TTC549 (cell line): Measurements from ENCODE around the gene PEPD.

Experiments used
- FAIRE-seq: peaks from 2 replicates; lab custom pipeline; 2012; peaks lifted over from hg19 to GRCh38; lab: Jason Lieb, UNC

The PEPD gene

DNA sequence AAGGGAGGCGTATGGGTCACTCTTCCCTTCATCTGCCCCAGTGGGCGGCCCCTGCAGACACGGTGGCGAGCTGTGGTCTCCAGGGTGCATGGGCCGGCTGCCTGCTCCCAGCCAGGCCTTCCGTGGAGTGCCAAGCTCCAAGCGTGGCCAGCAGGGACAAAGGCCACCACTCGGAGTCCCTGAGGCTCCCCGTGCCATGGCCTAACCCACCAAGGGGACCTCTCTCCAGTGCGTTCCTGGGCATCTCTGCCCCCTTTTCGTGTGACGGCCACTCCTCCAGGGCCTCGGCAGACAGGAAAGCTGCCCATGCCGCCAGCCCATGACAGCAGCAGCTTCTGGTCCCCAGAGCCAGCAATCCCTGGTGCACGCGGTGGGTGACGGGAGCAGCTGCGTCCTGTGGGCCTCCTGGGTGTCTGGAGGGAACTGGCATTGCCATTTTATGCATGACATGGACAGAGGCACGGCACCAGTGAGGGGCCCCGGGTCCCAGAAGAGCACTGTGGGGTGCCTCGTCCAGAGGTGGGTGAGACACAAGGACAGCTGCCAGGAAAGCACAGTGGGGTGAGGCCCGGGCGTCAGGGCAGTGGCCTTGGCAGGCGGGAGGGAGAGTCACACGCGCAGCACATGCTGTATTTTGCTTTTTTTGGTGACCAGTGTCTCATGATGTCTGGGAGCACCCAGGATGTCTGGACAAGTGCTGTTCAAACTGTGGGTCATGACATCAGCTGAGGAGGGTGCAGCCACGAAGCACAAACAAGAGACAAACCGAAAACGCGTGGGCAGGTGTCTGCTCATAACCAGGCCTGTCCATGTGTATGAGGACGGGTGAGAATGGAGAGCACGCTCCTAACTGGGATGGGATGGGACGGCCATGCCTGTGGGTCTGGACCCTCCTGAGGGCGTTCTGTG is 115.8 kb downstream of the PEPD start:
- no peak for FAIRE-seq

DNA sequence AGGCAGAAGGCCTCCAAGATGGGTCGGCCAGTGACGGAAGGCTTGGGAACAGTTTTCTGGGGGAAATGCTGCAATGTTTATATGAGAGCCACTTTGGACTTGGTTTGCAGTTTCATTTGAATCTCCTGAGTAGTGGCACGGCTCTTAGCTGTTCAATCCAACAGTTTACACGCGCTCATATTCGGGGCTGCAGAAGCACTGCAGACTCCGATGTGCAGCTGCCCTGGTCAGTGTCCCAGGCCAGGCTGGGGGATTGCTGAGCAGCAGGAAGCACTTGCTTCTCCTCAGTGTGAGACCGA is 116.4 kb downstream of the PEPD start:
- no peak for FAIRE-seq

DNA sequence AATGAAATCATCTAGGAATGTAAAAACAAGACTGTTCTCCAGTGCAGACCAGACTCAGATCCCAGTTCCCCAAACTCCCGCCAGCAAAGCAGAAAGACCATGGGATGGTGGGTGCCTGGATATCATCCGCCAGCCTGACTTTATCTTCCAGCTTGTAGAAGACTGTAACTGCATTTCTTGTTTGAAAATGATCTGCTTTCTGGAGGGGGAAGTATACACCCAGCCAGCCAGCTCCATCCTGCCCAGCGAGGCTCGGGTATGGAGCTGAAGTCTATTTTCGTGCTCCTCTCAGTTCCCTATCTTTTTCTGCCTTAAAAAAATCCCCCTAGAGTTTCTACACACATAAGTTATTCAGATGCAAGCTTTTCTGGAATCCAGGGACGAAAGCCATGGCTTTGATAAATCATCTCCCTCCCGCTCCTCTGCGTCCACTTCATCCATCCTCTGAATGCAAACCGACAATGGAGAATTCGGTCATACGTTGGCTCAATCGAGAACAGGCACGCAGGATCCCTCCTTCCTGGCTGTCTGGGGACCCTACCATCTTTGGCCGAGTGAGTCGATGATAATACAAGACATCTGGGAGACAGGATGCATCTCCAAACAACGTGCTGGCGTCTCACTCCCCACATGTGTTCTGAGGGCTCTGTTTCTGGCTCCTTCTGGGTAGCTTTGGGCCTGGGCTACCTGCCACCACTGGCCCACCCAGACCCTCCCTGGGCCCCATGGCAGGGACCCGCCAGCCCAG is 116.9 kb downstream of the PEPD start:
- FAIRE-seq, result no peak

DNA sequence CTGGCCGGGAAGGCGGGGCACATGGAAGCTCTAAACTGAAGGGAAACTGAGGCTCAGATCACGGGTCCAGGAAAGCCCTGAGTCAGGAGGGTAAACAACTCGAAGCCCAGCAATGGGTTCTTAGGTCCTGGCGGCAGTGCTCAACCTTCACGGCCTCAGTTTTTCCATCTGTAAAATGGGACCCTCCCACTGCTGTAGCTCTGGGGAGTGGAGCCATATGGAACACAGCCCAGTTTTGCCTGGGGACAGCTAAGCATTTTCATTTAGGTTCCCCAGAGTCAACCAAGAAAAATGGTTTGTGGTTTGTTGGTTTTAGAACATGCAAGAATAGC is 117.7 kb downstream of the PEPD start:
- no peak for FAIRE-seq

DNA sequence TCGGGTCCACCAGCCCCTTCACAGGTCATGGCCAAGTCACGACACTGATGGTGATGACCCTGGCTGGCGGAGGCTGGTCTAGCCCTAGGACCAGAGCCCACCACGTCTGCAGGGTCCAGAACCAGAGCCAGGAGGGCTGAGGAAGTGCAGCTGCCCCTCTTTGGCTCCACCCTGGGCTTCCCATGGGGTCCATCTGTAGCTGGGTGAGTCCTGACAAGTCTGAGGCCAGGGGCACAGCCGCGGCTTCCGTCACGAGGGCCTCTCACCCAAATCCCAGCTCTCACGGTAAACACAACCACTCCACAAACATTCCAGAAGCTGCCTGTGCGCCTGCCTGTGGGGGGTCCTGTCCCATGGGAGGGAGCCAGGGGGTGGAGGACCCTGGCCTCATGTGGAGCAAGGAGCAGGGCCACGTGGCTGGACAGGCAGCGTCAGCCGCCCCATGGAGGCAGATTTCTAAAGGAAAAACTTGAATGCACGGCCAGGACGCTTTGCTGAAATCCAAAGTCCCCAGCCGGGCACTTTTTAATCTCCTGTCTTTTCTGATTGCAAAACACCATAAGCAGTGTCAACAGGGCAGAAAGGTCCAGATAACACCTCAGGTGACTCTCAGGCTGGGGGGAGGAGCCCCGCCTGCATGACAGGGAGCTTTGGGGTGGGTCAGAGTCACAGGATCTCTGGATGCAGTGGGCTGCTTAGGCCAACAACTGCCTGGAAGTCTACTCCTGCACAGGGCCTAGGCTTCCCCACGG is 118.2 kb downstream of the PEPD start:
- no peak for FAIRE-seq

DNA sequence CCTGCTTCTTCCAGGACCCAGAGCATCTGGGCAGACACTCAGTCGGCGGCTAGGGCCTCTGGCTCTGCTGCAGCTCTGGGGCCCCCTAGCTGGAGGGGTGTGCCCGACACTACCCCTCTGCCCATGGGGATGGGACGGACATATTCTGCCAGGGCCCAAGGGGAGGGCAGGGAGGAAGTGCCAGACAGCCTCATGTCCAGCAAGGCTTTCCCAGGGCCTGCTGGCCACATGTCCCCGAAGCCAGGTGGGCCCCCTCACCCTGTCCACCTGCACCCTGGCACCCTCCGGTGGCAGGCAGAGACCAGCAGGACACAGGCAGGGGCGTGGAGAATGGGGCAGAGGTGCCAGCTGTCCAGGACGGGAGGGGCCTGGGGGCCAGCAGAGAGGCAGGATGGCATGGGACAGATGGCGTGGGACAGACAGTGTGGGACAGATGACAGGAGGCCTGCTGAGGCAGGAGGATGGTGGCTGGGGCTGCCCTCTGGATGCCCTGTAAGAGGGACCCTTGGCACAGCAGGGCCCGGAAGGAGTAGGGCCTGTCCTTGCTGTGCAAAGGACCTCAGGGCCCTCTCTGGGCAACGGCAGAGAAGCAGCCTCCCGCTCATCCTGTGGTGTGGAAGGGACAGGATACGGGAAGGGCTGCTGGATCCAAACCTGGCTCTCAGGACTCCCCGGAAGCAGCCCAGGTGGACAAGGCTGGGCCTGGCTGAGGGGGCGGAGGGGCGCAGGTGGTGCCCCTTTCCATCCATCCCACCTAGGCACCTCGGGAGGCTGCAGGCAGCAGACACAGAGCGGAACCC is 119.0 kb downstream of the PEPD start:
- no peak for FAIRE-seq

DNA sequence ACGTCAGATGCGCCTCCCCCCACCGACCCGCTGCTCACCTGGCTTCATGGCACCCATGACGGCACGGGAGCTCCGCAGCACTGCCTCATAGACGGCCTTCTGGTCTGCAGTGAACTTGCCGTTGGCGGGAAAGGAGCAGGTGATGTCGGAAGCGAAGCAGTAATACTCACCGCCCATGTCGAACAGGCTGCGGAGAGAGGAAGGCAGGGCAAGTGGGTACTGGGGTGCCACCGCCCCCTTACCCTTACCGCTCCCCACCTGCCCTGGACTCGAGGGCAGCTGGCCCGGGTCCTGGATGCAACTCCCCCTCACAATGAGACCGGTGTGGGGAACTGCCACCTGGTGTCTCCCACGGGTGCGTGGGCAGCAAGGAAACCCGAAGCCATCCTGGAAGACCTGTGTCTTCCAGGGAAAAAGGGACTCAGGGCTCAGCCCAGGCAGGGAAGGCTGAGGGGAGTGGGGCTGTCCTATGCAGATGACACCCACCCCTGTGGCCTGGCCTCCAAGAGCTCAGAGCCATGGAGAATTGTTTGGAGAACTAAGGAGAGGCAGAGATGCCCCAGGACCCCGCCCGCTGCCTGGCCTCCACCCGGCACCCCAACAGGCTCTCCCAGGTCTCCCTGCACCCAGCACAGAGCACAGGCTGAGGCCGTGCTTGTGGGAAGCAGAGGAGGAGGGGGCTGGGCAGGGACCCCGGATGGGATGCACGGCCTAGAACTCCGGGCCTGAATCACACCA is 119.7 kb downstream of the PEPD start:
- FAIRE-seq, result no peak

DNA sequence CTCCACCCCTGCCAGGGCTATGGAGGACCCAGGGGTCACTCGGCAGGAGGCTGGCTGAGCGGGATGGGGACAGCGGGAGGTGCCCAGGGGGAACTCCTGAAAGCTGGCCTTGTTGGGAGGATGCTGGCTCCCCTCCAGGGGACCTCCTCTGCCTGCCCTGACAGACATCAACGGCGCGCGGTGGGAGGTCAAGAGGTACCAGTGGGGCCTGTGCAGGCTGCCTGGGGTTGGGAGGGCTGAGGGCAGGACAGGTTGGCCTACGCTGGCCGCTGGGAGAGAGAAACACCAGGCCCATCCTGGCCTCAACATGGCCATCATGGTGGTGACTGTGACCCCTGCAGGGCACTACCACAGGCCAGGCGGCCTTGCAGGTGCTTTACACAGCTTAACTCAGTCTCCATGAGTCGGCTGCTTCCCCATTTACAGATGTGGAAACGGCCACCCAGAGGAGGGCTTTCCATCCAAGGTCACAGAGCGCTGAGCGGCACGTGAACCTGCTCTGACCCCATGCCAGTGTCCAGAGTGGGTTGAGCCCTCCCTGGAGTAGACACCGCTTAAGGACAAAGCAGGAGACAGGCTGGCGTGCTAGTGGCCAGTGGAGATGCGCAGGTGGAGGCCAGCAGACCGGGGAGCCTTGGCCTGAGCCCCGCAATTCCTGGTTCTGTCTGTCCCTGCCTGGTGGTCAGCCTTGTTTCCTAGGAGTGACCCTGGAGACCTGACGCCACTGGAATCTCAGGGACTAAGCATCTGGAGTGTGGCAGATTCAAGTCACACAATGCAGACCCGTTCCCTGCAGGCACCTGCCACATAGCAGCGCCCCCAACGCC is 120.5 kb downstream of the PEPD start:
- FAIRE-seq, result no peak

DNA sequence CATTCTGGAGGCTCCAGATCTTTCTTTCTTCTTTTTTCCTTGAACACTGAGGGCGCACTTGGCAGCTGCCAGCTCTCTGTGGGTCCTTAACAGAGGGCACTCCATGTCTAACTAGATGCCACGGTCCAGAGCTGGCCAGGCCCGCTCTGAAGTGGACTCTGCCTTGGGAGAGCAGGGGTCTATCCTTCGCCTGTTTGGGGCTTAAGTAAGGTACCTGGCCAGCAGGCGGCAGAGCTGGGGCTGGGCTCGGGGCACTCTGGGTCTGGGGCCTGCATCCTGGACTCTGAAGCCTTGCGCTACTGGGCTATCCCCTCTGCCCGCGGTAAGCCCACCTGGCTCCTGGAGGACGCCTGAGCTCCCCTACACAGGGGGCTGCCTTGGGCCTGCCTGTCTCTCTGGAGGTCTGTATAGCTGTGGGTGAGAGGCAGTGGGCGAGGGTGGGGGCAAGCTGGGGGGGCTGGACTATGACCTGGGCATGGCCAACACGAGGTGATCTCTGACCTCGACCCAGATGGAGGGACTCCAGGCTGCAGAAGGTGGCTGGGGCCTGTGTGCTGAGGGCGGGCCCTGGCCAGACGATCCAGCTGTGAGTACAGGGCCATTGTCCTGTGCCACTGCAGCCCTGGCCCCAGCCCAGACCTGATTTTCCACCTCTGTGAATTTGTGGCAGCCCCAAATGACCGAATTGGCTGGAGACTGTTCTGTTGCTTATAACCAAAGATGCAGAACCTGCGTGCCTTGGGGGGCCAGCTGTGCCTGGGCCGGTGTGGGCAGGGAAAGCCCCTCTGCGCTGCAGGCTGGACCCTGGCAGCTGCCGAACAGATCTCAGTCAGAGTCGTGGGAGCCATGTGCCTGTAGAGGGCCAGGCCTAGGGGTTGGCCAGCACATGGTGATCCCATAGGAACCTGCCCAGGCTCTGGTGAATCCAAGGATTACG is 121.6 kb downstream of the PEPD start:
- FAIRE-seq, result no peak

DNA sequence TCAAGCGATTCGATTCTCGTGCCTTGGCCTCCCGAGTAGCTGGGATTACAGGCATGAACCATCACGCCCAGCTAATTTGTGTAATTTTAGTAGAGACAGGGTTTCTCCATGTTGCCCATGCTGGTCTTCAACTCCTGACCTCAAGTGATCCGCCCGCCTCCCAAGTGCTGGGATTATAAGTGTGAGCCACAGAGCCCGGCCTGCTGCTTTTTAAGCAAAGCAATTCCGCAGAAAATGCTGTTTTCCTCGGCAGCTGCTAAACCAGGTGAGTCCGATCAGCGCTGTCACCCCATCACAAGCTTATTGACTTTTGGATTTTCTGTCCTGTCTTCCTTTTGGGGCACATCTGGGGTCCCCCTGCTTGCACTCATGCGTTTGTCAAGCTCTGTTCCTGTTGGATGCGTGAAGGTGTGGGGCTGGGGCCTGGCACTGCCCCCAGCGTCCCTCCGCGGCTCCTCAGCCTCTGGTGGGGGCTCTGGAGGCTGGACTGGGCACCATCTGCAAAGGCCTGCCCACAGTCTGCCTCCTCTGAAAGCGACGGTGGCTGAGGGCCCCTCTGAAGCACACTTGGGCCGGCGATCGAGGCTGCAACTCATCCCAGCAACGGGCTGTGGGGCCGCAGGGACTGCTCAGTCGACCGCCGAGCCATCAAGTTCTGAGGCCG is 122.4 kb downstream of the PEPD start:
- no peak for FAIRE-seq

DNA sequence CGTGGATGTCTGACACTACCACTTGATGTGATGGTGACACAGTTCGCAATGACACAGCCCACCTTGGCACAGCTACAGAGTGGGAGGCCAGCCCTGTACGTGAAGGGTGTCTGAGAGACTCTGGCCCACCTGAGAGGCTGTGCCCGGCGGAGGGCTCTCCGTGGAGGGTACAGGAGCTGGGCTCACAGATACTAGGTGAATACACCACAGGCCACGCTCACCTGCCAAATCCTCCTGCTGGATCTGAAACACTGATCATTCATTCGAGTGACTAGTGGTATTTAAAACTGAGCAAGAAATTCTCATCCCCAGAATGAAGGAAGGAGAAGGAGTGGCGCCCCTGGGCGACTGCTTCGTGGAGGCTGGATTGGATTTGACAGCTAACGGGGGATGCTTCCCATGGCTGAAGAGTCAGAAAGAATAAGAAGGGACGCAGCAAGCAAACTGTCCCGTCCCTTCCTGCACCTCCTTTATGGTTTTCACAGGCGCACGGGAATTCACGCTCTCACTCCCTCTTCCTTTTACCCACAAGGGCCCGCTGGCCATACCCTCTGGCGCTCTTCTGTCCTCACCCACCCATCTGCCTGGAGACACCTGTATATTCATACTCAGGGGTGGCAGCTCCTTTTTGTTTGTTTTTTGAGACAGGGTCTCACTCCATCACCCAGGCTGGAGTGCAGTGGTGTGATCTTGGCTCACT is 123.1 kb downstream of the PEPD start:
- no peak for FAIRE-seq

DNA sequence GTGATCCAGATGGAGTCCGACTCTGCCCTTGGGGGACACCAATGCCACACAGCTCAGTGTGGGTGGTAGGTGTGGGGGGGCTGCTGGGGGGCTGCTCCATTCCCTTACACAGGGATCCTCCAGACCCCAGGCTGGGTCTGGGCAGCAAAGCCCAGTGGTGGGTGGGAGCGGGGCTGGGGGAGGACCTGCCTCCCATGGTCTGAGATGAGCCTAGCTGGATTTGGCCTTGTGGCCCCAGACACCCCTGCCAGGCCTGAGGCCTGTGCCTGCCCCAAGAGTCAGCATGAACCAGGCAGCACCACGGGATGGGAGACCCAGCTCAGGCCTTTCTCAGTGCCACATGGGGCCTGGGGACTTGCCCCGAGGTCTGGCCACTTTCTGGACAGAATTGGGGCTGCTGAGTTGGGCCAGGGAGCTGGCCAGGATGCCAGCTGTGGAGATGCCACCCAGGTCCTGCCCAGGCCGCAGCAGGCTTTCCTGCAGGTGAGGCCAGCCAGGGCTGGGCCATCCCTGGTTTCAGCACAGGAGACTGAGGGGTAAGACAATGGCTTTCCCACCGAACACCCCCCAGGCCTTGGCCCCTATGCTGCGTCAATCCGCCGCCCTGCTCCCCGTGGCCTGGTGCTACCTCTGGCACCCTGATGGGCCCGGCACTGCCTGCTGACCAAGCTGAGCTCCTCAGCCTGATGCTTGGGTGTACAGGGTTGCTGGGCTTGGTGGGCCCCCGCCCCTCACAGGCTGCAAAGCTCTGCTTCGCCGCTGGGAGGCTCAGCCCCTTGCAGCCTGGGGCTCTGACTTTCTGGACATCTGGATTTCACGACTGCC is 123.8 kb downstream of the PEPD start:
- FAIRE-seq, result no peak

DNA sequence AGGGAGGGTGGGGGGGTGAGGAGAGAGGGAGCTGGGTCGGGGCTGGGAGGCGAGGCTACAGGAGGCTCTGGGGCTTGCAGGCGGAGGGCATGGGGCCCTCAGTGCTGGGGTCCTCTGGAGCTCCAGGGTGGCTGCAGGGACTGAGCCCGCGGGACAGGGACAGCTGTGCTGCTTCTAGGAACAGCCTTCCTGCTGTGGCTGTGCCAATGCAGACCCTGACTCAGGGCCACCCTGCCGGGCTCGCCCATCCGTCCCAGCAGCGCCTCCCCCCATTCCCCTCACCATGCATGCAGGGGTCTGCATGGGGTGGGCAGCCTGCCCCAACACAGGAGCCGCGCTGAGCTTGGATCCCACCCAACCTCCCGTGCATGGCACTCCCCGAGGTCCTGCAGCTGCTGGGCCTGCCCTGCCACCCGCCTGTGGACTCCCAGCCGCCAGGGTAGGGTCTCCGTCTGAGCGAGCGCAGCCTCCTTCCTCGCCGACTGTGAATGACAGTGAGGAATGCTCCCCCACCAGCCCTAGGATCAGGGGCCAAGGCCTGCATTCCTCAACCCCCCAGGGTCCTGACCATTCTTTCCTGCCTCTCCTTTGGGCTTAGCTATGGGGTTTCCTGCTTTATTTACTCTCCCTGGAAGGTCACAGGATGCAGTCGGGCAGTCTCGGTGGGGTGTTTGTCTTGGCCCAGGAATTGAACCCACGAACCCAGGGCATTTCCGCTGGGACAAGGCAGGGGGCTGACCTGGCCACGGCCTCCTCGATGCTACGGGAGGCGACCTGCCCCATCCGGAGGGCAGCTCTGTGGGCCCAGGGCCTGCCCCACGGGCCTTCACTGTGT is 124.7 kb downstream of the PEPD start:
- FAIRE-seq, result no peak

DNA sequence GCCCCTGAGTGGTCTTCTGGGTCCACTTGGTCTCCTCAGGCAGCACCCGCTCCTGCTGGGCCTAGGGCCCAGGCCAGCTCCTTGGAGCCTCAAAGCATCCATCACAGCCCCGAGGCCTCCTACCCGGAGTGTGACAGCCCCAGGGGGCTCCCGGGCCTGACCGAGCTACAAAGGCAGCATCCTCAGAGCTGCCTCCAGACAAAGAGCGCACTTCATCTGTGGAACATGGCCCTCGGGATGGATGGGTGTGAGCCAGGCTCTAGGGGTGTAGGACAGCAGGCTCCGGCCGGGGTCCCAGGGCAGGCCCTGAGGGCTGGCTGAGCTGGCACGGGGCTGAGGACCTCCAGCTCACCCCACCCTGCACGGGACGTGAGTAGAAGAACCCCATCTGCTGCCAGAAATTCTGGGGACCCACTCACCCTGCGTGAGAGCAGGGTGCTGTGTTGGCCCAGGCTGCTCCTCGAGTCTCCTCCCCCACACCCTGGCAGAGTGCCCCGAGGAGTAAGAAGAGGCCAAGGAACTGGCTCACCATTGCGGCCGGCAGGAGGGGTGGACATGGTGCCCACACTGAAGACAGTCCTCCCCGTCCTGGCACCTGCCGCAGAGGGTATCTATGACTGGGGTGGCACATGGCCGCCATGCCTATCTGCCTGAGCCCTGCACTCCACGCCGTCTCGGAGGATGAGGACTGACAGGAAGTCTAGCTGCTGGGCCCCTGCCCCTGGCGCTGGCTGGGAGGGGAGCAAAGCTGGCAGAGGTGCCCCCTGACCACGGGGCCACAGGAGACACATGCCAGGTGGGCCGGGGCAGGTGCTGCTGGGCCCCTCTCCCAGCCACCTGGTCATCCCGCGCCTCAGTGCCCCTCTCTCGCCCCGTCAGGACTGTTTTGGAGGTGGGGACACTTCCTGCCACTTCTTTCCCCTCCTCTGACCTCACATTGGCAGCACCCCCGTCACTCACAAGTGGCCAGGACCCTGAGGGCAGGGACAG is 125.7 kb downstream of the PEPD start:
- no peak for FAIRE-seq
